Measurements from ENCODE around the gene INTS15. TPM values are rescaled to one million over a fixed set of nuclear protein-coding genes. Genes with fewer than 3 reads are reported as not detected.
"Not testable (repeated sequence)": the region's sequence is repeated elsewhere in the genome, so short reads cannot be mapped to it uniquely, and the experiment has no call there.

The INTS15 gene
- total RNA-seq, 2 experiments from 2014 or later: 27.8 to 31.8 TPM

DNA sequence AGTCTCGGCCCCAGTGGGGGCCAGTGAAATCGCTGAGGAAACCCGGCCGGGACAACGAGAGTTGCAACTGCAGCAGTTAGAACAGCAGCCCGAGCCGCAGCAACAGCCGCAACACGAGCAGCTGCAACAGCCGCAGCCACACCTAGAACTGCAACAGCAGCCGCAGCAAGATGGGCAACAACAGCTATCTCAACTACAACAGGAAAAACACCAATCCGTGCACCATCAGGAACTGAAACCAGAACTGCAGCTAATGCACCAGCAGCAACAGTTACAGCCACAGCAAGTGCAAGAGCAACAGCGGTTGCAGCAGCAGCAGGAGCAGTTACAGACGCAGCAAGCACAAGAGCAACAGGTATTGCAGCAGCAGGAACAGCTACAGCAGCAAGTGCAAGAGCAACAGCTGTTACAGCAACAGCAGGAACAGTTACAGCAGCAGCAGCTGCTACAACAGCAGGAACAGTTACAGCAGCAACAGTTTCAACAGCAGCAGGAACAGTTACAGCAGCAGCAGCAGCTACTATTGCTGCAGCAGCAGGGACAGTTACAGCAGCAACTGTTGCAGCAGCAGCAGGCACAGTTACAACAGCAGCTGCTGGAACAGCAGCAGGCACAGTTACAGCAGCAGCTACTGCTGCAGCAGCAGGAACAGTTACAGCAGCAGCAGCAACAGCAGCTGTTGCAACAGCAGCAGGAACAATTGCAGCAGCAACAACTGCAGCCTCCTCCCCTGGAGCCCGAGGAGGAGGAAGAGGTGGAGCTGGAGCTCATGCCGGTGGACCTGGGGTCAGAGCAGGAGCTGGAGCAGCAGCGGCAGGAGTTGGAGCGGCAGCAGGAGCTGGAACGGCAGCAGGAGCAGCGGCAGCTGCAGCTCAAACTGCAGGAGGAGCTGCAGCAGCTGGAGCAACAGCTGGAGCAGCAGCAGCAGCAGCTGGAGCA, 31.6 kb downstream of the INTS15 start:
- ATAC-seq: no peak
- Mint-ChIP-seq H3K9me3 (ENCODE audit: low read depth) (no peaks in the 10 kb centered on the region), H3K36me3 (ENCODE audit: low read depth) (no peaks in the 10 kb centered on the region), H3K27ac (no peak overlapping the region), H3K4me3 (no peak overlapping the region), H3K4me1 (peaks cover 39% of the 10 kb centered on the region), H3K27me3 (no peaks in the 10 kb centered on the region)
- intact Hi-C loops (cut with DNase I, micrococcal nuclease): no loop called here
- CTCF ChIA-PET: interaction anchor here (0.6 to 1.4 kb wide), 2 partner anchors 12 to 57 kb away, joined by 3 read pairs; no protein-coding TSS in a partner anchor
- POLR2A ChIA-PET: no interaction called here
- DNase-seq: no peak

DNA sequence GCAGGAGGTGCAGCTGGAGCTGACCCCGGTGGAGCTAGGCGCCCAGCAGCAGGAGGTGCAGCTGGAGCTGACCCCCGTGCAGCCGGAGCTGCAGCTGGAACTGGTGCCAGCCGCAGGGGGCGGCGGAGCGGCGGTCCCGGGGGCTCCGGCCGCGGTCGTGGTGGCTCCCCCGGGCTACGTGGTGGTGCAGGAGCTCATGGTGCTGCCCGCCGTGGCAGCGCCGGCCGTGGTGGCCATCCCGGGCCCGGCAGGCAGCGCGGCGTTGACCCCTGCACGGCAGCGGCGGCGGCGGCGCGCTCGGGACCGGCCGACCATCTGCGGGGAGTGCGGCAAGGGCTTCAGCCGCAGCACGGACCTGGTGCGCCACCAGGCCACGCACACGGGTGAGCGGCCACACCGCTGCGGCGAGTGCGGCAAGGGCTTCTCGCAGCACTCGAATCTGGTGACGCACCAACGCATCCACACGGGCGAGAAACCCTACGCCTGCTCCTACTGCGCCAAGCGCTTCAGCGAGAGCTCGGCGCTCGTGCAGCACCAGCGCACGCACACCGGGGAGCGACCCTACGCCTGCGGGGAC, 32.4 kb downstream of the INTS15 start:
- ChIA-PET CTCF (interaction anchor here (1.4 kb wide), 1 partner anchor 11 kb away, joined by 3 read pairs; no protein-coding TSS in a partner anchor), POLR2A (no interaction called here)
- Mint-ChIP-seq H3K9me3 (ENCODE audit: low read depth) (no peaks in the 10 kb centered on the region), H3K4me1 (peaks cover 39% of the 10 kb centered on the region), H3K27me3 (no peaks in the 10 kb centered on the region), H3K27ac (no peak overlapping the region), H3K4me3 (no peak overlapping the region), H3K36me3 (ENCODE audit: low read depth) (no peaks in the 10 kb centered on the region)
- no peak for ATAC-seq
- no peak for DNase-seq
- intact Hi-C loops (cut with DNase I, micrococcal nuclease): no loop called here

DNA sequence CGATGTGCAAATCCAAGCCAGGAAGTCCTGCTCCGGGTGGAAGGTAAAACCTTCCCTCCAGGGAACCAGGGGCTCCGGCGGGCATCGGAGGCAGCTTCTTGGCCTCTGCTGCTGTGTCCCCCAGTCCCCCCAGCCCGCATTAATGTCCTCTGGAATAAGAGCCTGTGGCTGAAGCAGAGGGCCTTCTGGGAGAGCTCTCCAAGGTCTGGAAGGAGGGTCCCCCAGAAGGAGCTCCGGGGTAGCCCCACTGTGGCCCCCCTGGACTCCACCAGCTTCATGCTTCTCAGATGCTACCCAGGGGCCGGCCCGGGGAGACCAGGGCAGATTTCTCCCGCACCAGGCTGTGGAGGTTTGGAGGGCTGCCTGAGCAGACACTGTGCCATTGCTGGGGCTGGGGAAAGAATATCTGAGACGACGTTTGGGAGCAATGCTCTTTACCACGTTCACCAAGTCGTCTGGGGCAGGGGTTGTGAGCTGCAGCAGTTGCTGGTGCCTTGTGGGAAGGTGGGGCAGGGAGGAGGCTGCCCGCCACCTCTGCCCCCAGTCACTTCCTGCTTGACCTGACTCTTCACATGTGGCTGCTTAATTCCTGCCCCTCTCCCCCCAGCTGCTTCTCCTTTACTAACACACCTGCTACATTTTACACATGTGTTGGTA, 33.9 kb downstream of the INTS15 start:
- Mint-ChIP-seq H3K27me3 (no peaks in the 10 kb centered on the region), H3K36me3 (ENCODE audit: low read depth) (no peaks in the 10 kb centered on the region), H3K4me1 (peaks cover 39% of the 10 kb centered on the region), H3K4me3 (no peak overlapping the region), H3K27ac (peak overlapping the region; percentile 78), H3K9me3 (ENCODE audit: low read depth) (no peaks in the 10 kb centered on the region)
- intact Hi-C loops (cut with DNase I, micrococcal nuclease): no loop called here
- CTCF ChIA-PET: interaction anchor here (0.6 to 0.8 kb wide), 4 partner anchors 17 to 287 kb away, joined by 3 to 6 read pairs (median 4); partner anchors contain the start of gene ZDHHC4
- ATAC-seq: peak; percentile 57
- peak; percentile 35 for DNase-seq
- POLR2A ChIA-PET: no interaction called here

DNA sequence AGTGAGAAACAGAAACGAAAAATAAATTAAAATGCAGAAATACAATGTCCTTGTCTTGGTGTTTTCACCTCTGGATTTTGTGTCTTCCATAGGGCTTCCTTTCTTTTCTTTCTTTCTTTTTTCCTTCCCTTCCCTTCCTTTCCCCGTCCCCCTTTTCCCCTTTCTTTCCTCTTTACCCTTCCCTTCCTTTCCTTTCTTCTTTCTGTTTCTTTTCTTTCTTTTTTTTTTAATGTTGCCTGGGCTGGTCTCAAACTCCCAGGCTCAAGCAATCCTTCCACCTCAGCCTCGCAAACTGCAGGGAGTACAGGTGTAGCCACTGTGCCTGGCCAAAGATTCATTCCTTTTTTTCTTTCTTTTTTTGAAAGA, 34.4 kb downstream of the INTS15 start:
- CTCF ChIA-PET: interaction anchor here (0.6 to 0.8 kb wide), 4 partner anchors 17 to 286 kb away, joined by 3 to 6 read pairs (median 4); partner anchors contain the start of gene ZDHHC4
- POLR2A ChIA-PET: no interaction called here

DNA sequence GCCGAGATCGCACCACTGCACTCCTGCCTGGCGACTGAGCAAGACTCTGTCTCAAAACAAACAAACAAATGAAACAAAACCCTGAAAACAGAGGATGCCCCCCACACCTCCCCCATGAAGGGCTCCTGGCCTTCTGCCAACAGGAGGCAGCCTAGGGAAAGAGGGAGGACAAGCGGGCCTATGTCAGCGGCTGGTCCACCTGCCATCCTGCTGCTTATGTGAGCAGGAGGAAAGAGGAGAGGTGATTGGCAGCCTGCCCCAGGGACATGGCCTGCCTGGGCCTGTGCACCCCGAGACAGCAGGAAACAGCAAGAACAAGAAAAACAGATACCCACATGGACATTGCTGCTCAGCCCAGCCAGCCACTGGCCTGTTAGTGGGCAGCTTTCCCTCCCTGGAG, 38.2 kb downstream of the INTS15 start:
- CTCF ChIA-PET: no interaction called here
- DNase-seq: no peak
- Mint-ChIP-seq H3K9me3 (ENCODE audit: low read depth) (no peaks in the 10 kb centered on the region), H3K27me3 (no peaks in the 10 kb centered on the region), H3K4me1 (peaks cover 18% of the 10 kb centered on the region), H3K4me3 (no peak overlapping the region), H3K27ac (no peak overlapping the region), H3K36me3 (ENCODE audit: low read depth) (no peaks in the 10 kb centered on the region)
- intact Hi-C loops (cut with DNase I, micrococcal nuclease): no loop called here
- POLR2A ChIA-PET: no interaction called here
- no peak for ATAC-seq

More for the DNA sequence above, 34.4 kb downstream of the INTS15 start:
- no peaks in the 10 kb centered on the region for H3K9me3 Mint-ChIP-seq (ENCODE audit: low read depth)
- no peak for DNase-seq
- H3K27me3 Mint-ChIP-seq: no peaks in the 10 kb centered on the region
- peak overlapping the region; percentile 78 for H3K27ac Mint-ChIP-seq
- H3K4me3 Mint-ChIP-seq: no peak overlapping the region
- intact Hi-C loops (cut with DNase I, micrococcal nuclease): no loop called here
- no peaks in the 10 kb centered on the region for H3K36me3 Mint-ChIP-seq (ENCODE audit: low read depth)
- ATAC-seq: no peak
- peaks cover 38% of the 10 kb centered on the region for H3K4me1 Mint-ChIP-seq

DNA sequence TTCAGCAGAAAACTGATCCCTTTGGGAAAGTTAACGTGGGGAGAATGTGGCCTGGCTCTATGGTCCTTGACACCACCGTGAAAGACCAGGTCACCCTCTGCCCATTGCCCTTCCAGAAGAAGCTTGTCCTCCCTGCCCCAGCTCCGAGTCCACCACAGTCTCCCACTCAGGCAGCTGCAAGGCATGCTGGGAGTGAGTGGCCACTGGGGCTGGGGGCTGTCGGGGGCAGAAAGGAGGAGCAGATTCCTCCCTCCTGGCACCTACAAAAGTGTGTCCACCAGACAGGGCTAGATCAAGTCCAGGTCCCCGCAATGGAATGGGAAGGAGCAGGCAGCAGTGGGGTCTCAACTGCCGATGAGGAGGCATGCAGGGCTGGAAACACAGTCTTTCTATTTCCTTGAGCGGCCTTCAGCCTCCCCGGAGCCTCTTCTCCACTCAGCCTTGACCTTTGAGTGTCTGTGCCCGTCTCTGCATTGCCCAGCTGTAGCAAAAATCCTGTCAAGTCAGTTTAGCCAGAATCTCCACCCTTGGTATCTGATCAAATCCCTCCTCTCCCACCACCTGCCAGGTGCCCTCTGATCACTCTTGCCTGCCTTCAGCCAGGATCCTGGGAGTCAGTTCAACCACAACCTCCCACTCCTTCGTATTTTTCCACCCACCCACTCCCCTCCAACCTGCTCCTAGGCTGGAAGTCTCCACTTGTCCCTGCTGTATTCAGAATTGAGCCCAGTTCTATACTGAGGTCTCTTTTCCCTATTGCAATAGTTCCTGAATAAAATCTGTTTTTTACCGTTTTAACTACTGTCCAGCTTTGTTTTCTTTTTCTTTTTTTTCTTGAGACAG, 40.4 kb downstream of the INTS15 start:
- CTCF ChIA-PET: no interaction called here
- Mint-ChIP-seq H3K36me3 (ENCODE audit: low read depth) (no peaks in the 10 kb centered on the region), H3K27ac (no peak overlapping the region)

DNA sequence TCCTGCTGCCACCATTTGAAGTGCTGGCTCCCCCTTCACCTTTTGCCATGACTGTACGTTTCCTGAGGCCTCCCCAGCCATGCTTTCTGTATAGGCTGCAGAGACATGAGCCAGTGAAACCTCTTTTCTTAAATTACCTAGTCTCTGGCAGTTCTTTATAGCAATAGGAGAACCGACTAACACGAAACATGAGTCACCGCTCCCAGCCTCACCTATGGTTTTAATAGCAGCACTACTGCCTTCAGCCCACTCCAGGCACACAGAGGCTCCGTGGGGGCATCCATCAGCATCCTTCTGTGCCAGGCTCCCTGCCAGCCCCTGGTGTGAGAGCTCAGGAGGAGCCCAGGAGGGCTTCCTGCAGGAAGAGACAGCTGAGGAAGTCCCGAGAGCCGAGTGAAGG, 41.8 kb downstream of the INTS15 start:
- ChIA-PET POLR2A (no interaction called here), CTCF (interaction anchor here (1.5 kb wide), 1 partner anchor 20 kb away, joined by 4 read pairs; no protein-coding TSS in a partner anchor)
- ATAC-seq (peak; percentile 82), DNase-seq (peak; percentile 53)
- Mint-ChIP-seq H3K4me1 (peaks cover 3% of the 10 kb centered on the region), H3K36me3 (ENCODE audit: low read depth) (no peaks in the 10 kb centered on the region), H3K27ac (no peak overlapping the region), H3K4me3 (no peak overlapping the region), H3K9me3 (ENCODE audit: low read depth) (peaks cover 3% of the 10 kb centered on the region), H3K27me3 (no peaks in the 10 kb centered on the region)
- intact Hi-C loops (cut with DNase I, micrococcal nuclease): loop anchor here in 1 of 2 experiments (10.0 kb wide), 1 partner anchor 933 kb away; the partner anchor contains the start of gene MIOS

More for the DNA sequence above, 40.4 kb downstream of the INTS15 start:
- Mint-ChIP-seq H3K4me1 (peaks cover 3% of the 10 kb centered on the region), H3K9me3 (ENCODE audit: low read depth) (peaks cover 3% of the 10 kb centered on the region), H3K4me3 (no peak overlapping the region), H3K27me3 (no peaks in the 10 kb centered on the region)
- POLR2A ChIA-PET: no interaction called here
- DNase-seq: no peak
- ATAC-seq: no peak
- intact Hi-C loops (cut with DNase I, micrococcal nuclease): loop anchor here in 1 of 2 experiments (10.0 kb wide), 1 partner anchor 935 kb away; the partner anchor contains the start of gene MIOS

DNA sequence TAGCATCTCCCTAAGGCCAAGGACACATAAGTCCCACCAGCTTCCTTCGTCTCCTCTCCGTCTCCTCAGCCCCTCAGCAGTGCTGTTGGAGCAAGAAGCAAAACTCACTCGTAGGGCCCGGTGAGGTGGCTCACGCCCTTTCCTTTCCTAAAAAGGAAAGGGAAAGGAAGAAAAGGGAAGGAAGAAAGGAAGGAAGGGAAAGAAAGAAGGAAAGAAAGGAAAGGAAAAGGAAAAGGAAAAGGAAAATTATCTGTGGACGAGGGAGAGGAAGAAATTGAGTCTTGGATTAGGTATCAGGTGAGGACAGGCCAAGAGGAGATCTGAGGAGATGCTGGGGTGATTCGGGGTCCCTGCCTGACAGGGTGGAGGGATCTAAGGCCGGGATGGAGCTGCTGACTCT, 44.2 kb downstream of the INTS15 start:
- H3K36me3 Mint-ChIP-seq (ENCODE audit: low read depth): peaks cover 9% of the 10 kb centered on the region
- peaks cover 3% of the 10 kb centered on the region for H3K9me3 Mint-ChIP-seq (ENCODE audit: low read depth)
- H3K4me1 Mint-ChIP-seq: peaks cover 16% of the 10 kb centered on the region
- no peak overlapping the region for H3K4me3 Mint-ChIP-seq
- no peaks in the 10 kb centered on the region for H3K27me3 Mint-ChIP-seq
- no peak for ATAC-seq
- intact Hi-C loops (cut with DNase I, micrococcal nuclease): loop anchor here in 1 of 2 experiments (10.0 kb wide), 1 partner anchor 931 kb away; the partner anchor contains the start of gene MIOS
- ChIA-PET POLR2A (no interaction called here), CTCF (interaction anchor here (0.9 kb wide), 1 partner anchor 43 kb away, joined by 3 read pairs; no protein-coding TSS in a partner anchor)
- no peak for DNase-seq
- H3K27ac Mint-ChIP-seq: no peak overlapping the region

DNA sequence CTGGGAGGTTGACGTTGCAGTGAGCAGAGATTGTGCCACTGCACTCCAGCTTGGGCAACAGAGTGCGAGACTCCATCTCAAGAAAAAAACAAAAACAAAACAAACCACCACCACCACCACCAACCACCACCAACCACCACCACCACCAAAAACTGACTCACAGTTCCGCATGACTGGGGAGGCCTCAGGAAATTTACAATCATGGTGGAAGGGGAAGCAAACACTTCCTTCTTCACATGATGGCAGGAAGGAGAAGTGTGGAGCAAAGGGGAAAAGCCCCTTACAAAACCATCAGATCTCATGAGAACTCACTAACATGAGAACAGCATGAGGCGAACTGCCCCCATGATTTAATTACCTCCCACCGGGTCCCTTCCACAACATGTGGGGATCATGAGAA, 45.1 kb downstream of the INTS15 start:
- CTCF ChIA-PET: interaction anchor here (0.7 kb wide), 1 partner anchor 291 kb away, joined by 3 read pairs; no protein-coding TSS in a partner anchor
- H3K4me1 Mint-ChIP-seq: peaks cover 25% of the 10 kb centered on the region
- H3K36me3 Mint-ChIP-seq (ENCODE audit: low read depth): peaks cover 18% of the 10 kb centered on the region
- H3K9me3 Mint-ChIP-seq (ENCODE audit: low read depth); H3K27ac Mint-ChIP-seq; POLR2A ChIA-PET; ATAC-seq; DNase-seq; H3K27me3 Mint-ChIP-seq; H3K4me3 Mint-ChIP-seq: not testable (repeated sequence)
- intact Hi-C loops (cut with DNase I, micrococcal nuclease): loop anchor here in 1 of 2 experiments (10.0 kb wide), 1 partner anchor 930 kb away; the partner anchor contains the start of gene MIOS

DNA sequence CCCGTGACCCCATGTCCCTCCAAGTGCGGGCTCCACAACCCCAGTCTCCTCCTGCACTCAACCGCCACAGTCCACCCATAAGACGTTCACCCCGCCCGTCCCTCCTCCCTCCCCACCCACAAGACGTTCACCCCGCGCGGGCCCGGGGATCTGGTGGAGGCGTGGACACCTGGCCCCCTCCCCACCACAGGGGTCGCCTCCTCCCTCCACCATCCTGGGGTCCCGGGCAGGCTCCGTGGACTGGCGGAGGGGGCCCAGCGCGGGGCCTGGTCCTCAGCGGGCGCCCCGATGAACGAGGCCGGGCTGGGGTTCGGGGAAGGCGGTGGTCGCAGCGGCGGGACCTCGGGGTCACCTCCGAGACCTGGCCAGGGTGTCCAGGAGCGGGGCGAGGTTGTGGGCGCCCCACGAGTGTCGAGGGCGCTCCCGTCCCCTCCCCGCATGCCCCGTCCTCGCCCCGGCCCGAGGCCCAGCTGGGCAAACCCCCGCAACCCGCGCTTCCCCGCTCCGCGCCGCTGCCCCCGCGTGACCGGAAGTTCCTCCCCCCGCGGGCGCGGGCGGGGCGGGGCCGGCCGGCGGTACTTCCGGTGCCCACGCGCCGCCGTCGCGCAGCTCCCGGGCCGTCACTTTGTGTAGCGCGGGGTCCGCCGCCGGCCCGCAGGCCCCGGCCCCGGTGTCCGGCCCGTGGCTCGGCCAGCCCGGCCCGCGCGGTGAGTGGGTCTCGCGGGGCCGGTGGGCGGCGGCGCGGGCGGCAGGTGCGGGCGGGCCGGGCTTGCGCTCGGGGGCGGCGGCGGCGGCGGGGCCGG, 47.1 kb downstream of the INTS15 start, which contains the start of gene ZNF316:
Gene ZNF316 (plus strand): TSS at position 578 of the 803 bp plus-strand sequence. CDS start 5,092 bp downstream, outside the sequence.
- CTCF ChIA-PET: interaction anchor here (0.6 kb wide), 1 partner anchor 59 kb away, joined by 3 read pairs; no protein-coding TSS in a partner anchor
- H3K4me3 Mint-ChIP-seq: peak within 1 kb of the TSS; percentile 81
- ATAC-seq: peak; percentile 48
- intact Hi-C loops (cut with DNase I, micrococcal nuclease): loop anchor here in 1 of 2 experiments (1.0 to 10.0 kb wide), 4 partner anchors 47 to 928 kb away; partner anchors contain the start of genes INTS15, MIOS, ZDHHC4 and ZNF12
- H3K36me3 Mint-ChIP-seq (ENCODE audit: low read depth): peaks cover 28% of the 10 kb centered on the region
- POLR2A ChIA-PET: no interaction called here
- no peaks in the 10 kb centered on the region for H3K27me3 Mint-ChIP-seq
- peak; percentile 71 for DNase-seq
- peak within 1 kb of the TSS; percentile 84 for H3K27ac Mint-ChIP-seq
- peaks cover 26% of the 10 kb centered on the region for H3K4me1 Mint-ChIP-seq
- peaks cover 3% of the 10 kb centered on the region for H3K9me3 Mint-ChIP-seq (ENCODE audit: low read depth)
